ENCODE results near the gene NOS3. TPM values are rescaled to one million over a fixed set of nuclear protein-coding genes. Genes with fewer than 3 reads are reported as not detected.
A peak's percentile ranks its signal among the peaks of the same experiment; 100 is the strongest.

Gene NOS3
- total RNA-seq, 2 experiments from 2014 or later = 21.6 to 22.3 TPM

- no peak overlapping the region for H3K4me3 Mint-ChIP-seq
- H3K9me3 Mint-ChIP-seq = no peaks in the 10 kb centered on the region
- ChIA-PET CTCF (interaction anchor here (1.4 to 3.6 kb wide), 4 partner anchors 11 to 21 kb away, joined by 3 to 28 read pairs (median 5); no protein-coding TSS in a partner anchor), POLR2A (no interaction called here)
- peaks cover 47% of the 10 kb centered on the region for H3K4me1 Mint-ChIP-seq
- H3K36me3 Mint-ChIP-seq (ENCODE audit: low read depth) = peaks cover 10% of the 10 kb centered on the region
- H3K27ac Mint-ChIP-seq = no peak overlapping the region
- no peaks in the 10 kb centered on the region for H3K27me3 Mint-ChIP-seq
- no peak for DNase-seq
These were observed 6.3 kb downstream of the NOS3 start for GRCh38 chr7:150997075-150997511.

- Mint-ChIP-seq H3K27ac (peak overlapping the region; percentile 68), H3K9me3 (no peaks in the 10 kb centered on the region), H3K36me3 (ENCODE audit: low read depth) (peaks cover 10% of the 10 kb centered on the region), H3K4me3 (no peak overlapping the region), H3K4me1 (peaks cover 46% of the 10 kb centered on the region), H3K27me3 (no peaks in the 10 kb centered on the region)
- ChIA-PET POLR2A (no interaction called here), CTCF (interaction anchor here (1.4 to 3.6 kb wide), 4 partner anchors 12 to 21 kb away, joined by 3 to 28 read pairs (median 5); no protein-coding TSS in a partner anchor)
- DNase-seq = no peak
These were observed 7.0 kb downstream of the NOS3 start for GRCh38 chr7:150997817-150998216.

GRCh38 chr7:150998341-150998740 lies 7.5 kb downstream of the NOS3 start:
- Mint-ChIP-seq H3K36me3 (ENCODE audit: low read depth) (peaks cover 10% of the 10 kb centered on the region), H3K4me1 (peaks cover 45% of the 10 kb centered on the region), H3K27ac (no peak overlapping the region), H3K4me3 (no peak overlapping the region), H3K9me3 (no peaks in the 10 kb centered on the region), H3K27me3 (no peaks in the 10 kb centered on the region)
- CTCF ChIA-PET = interaction anchor here (0.7 to 3.6 kb wide), 4 partner anchors 12 to 19 kb away, joined by 3 to 28 read pairs (median 4); no protein-coding TSS in a partner anchor
- POLR2A ChIA-PET = no interaction called here
- DNase-seq = no peak

- Mint-ChIP-seq H3K4me3 (no peak overlapping the region), H3K27ac (no peak overlapping the region), H3K9me3 (no peaks in the 10 kb centered on the region), H3K4me1 (peaks cover 41% of the 10 kb centered on the region), H3K36me3 (ENCODE audit: low read depth) (peaks cover 10% of the 10 kb centered on the region), H3K27me3 (no peaks in the 10 kb centered on the region)
- no peak for DNase-seq
- POLR2A ChIA-PET = no interaction called here
- CTCF ChIA-PET = interaction anchor here (0.7 to 3.6 kb wide), 3 partner anchors 11 to 20 kb away, joined by 3 to 28 read pairs (median 3); no protein-coding TSS in a partner anchor
These were observed 8.2 kb downstream of the NOS3 start for GRCh38 chr7:150999001-150999400.

GRCh38 chr7:150999497-151000230 lies 8.8 kb downstream of the NOS3 start:
- POLR2A ChIA-PET = no interaction called here
- peaks cover 36% of the 10 kb centered on the region for H3K4me1 Mint-ChIP-seq

GRCh38 chr7:151000897-151001495 lies 10.2 kb downstream of the NOS3 start:
- no peaks in the 10 kb centered on the region for H3K9me3 Mint-ChIP-seq
- POLR2A ChIA-PET = no interaction called here
- no peaks in the 10 kb centered on the region for H3K27me3 Mint-ChIP-seq
- no peak overlapping the region for H3K27ac Mint-ChIP-seq
- no peak overlapping the region for H3K4me3 Mint-ChIP-seq
- H3K36me3 Mint-ChIP-seq (ENCODE audit: low read depth) = peaks cover 10% of the 10 kb centered on the region
- H3K4me1 Mint-ChIP-seq = peaks cover 32% of the 10 kb centered on the region
- no peak for DNase-seq
- CTCF ChIA-PET = interaction anchor here (1.0 kb wide), 1 partner anchor 27 kb away, joined by 3 read pairs; the partner anchor contains the start of gene ABCB8

More at GRCh38 chr7:150999497-151000230, 8.8 kb downstream of the NOS3 start:
- no peaks in the 10 kb centered on the region for H3K9me3 Mint-ChIP-seq
- no peak for DNase-seq
- CTCF ChIA-PET = interaction anchor here (1.0 to 3.6 kb wide), 2 partner anchors 10 to 29 kb away, joined by 3 to 28 read pairs; partner anchors contain the start of gene ABCB8
- peaks cover 10% of the 10 kb centered on the region for H3K36me3 Mint-ChIP-seq (ENCODE audit: low read depth)
- H3K27ac Mint-ChIP-seq = no peak overlapping the region
- H3K27me3 Mint-ChIP-seq = no peaks in the 10 kb centered on the region
- H3K4me3 Mint-ChIP-seq = no peak overlapping the region

GRCh38 chr7:151001546-151001945 lies 10.7 kb downstream of the NOS3 start:
- DNase-seq = no peak
- Mint-ChIP-seq H3K9me3 (no peaks in the 10 kb centered on the region), H3K4me1 (peaks cover 32% of the 10 kb centered on the region), H3K27ac (no peak overlapping the region), H3K4me3 (no peak overlapping the region), H3K36me3 (ENCODE audit: low read depth) (peaks cover 10% of the 10 kb centered on the region), H3K27me3 (no peaks in the 10 kb centered on the region)
- ChIA-PET POLR2A (no interaction called here), CTCF (interaction anchor here (0.6 to 0.7 kb wide), 2 partner anchors 10 to 235 kb away, joined by 3 read pairs; no protein-coding TSS in a partner anchor)

- Mint-ChIP-seq H3K4me1 (peaks cover 31% of the 10 kb centered on the region), H3K36me3 (ENCODE audit: low read depth) (peaks cover 7% of the 10 kb centered on the region), H3K27me3 (no peaks in the 10 kb centered on the region), H3K4me3 (no peak overlapping the region), H3K9me3 (no peaks in the 10 kb centered on the region), H3K27ac (peak overlapping the region; percentile 19)
- no peak for DNase-seq
- ChIA-PET CTCF (interaction anchor here (3.3 kb wide), 1 partner anchor 9 kb away, joined by 10 read pairs; no protein-coding TSS in a partner anchor), POLR2A (no interaction called here)
These were observed 12.8 kb downstream of the NOS3 start for GRCh38 chr7:151003572-151003971.

- H3K36me3 Mint-ChIP-seq (ENCODE audit: low read depth) = peaks cover 6% of the 10 kb centered on the region
- DNase-seq = no peak
- no peaks in the 10 kb centered on the region for H3K9me3 Mint-ChIP-seq
- H3K27ac Mint-ChIP-seq = peak overlapping the region; percentile 41
- H3K27me3 Mint-ChIP-seq = no peaks in the 10 kb centered on the region
- ChIA-PET POLR2A (no interaction called here), CTCF (interaction anchor here (1.6 to 3.3 kb wide), 2 partner anchors 8 to 11 kb away, joined by 4 to 10 read pairs; no protein-coding TSS in a partner anchor)
- no peak overlapping the region for H3K4me3 Mint-ChIP-seq
- peaks cover 36% of the 10 kb centered on the region for H3K4me1 Mint-ChIP-seq
These were observed 14.7 kb downstream of the NOS3 start for GRCh38 chr7:151005566-151005965.

- Mint-ChIP-seq H3K4me3 (no peak overlapping the region), H3K36me3 (ENCODE audit: low read depth) (peaks cover 8% of the 10 kb centered on the region), H3K4me1 (peaks cover 46% of the 10 kb centered on the region), H3K27me3 (no peaks in the 10 kb centered on the region), H3K9me3 (no peaks in the 10 kb centered on the region), H3K27ac (peak overlapping the region; percentile 81)
- CTCF ChIA-PET = interaction anchor here (0.5 to 6.3 kb wide), 7 partner anchors 9 to 1135 kb away, joined by 3 to 79 read pairs (median 4); partner anchors contain the start of gene ATG9B
- no peak for DNase-seq
- POLR2A ChIA-PET = no interaction called here
These were observed 15.9 kb downstream of the NOS3 start for GRCh38 chr7:151006590-151007300.

- ChIA-PET POLR2A (no interaction called here), CTCF (interaction anchor here (0.6 to 6.3 kb wide), 12 partner anchors 10 to 678 kb away, joined by 3 to 79 read pairs (median 4); partner anchors contain the start of gene ATG9B)
- peak overlapping the region; percentile 93 for H3K27ac Mint-ChIP-seq
- no peaks in the 10 kb centered on the region for H3K27me3 Mint-ChIP-seq
- DNase-seq = no peak
- peaks cover 54% of the 10 kb centered on the region for H3K4me1 Mint-ChIP-seq
- H3K9me3 Mint-ChIP-seq = no peaks in the 10 kb centered on the region
- H3K4me3 Mint-ChIP-seq = peak overlapping the region; percentile 74
- H3K36me3 Mint-ChIP-seq (ENCODE audit: low read depth) = peaks cover 14% of the 10 kb centered on the region
These were observed 16.7 kb downstream of the NOS3 start for GRCh38 chr7:151007469-151007898.

- ChIA-PET POLR2A (interaction anchor here (1.2 kb wide), 1 partner anchor 20 kb away, joined by 3 read pairs; the partner anchor contains the start of gene ABCB8), CTCF (interaction anchor here (0.6 to 6.3 kb wide), 14 partner anchors 11 to 678 kb away, joined by 3 to 79 read pairs (median 4); partner anchors contain the start of genes ABCB8 and ATG9B)
- Mint-ChIP-seq H3K4me1 (peaks cover 60% of the 10 kb centered on the region), H3K9me3 (no peaks in the 10 kb centered on the region), H3K4me3 (peak overlapping the region; percentile 74), H3K27ac (peak overlapping the region; percentile 93), H3K36me3 (ENCODE audit: low read depth) (peaks cover 17% of the 10 kb centered on the region), H3K27me3 (no peaks in the 10 kb centered on the region)
- peak; percentile 60 for DNase-seq
These were observed 17.3 kb downstream of the NOS3 start for GRCh38 chr7:151008143-151008510.
